Endodermal cell (in vitro differentiated cells): Measurements from ENCODE around the gene CRYZL1. TPM values are rescaled to one million over a fixed set of nuclear protein-coding genes. Genes with fewer than 3 reads are reported as not detected.
A peak's percentile ranks its signal among the peaks of the same experiment; 100 is the strongest.

Experiments used
- DNase-seq: peaks from one replicate; pipeline ENCODE4 v3.0.0-alpha.2; 2017
- H3K27ac ChIP-seq: 2 replicates; pipeline ENCODE4 v1.5.1; 2013; ENCODE audit warnings: mild to moderate bottlenecking, low read depth, low read length, moderate library complexity
- H3K27me3 ChIP-seq: 2 replicates; pipeline ENCODE4 v1.6.1; 2013; ENCODE audit warnings: mild to moderate bottlenecking, low read length, moderate library complexity; ENCODE audit not compliant: insufficient read depth, control insufficient read depth, poor library complexity, severe bottlenecking
- H3K36me3 ChIP-seq: 2 replicates; pipeline ENCODE4 v1.7.0; 2013; ENCODE audit warnings: mild to moderate bottlenecking, low read length, moderate library complexity; ENCODE audit not compliant: control insufficient read depth, insufficient read depth
- H3K4me1 ChIP-seq: one replicate; pipeline ENCODE4 v1.7.0; 2013; ENCODE audit warnings: low read length; ENCODE audit not compliant: control insufficient read depth, insufficient read depth
- H3K4me3 ChIP-seq: 2 replicates; pipeline ENCODE4 v1.5.1; 2013; ENCODE audit warnings: mild to moderate bottlenecking, low read length, moderate library complexity
- H3K9ac ChIP-seq: 2 replicates; pipeline ENCODE4 v1.6.1; 2013; ENCODE audit warnings: mild to moderate bottlenecking, low read length, moderate library complexity; ENCODE audit not compliant: poor library complexity, severe bottlenecking; ENCODE audit errors: extremely low read depth
- H3K9me3 ChIP-seq: 2 replicates; pipeline ENCODE4 v1.6.1; 2013; ENCODE audit warnings: mild to moderate bottlenecking, low read length, moderate library complexity; ENCODE audit not compliant: control insufficient read depth
- H3K27ac Mint-ChIP-seq: 2 replicates; pipeline ENCODE4 v1.8.0; 2020; ENCODE audit warnings: mixed read lengths
- H3K27me3 Mint-ChIP-seq: 2 replicates; pipeline ENCODE4 v1.8.0; 2021; ENCODE audit warnings: mild to moderate bottlenecking, mixed read lengths; ENCODE audit not compliant: insufficient read depth
- H3K36me3 Mint-ChIP-seq: 2 replicates; pipeline ENCODE4 v1.8.0; 2020; ENCODE audit warnings: low read depth, mixed read lengths
- H3K4me1 Mint-ChIP-seq: 2 replicates; pipeline ENCODE4 v1.8.0; 2020; ENCODE audit warnings: mixed read lengths
- H3K4me3 Mint-ChIP-seq: 2 replicates; pipeline ENCODE4 v1.8.0; 2020; ENCODE audit warnings: mild to moderate bottlenecking, moderate library complexity, mixed read lengths
- H3K9me3 Mint-ChIP-seq: 2 replicates; pipeline ENCODE4 v1.8.0; 2020; ENCODE audit warnings: mild to moderate bottlenecking, mixed read lengths
- CTCF ChIP-seq: fragments of 200-600 bp; sonication (generic); conservative IDR thresholded peaks from 2 replicates; pipeline ENCODE4 v1.5.0; 2021; ENCODE audit warnings: antibody characterized with exemption, mild to moderate bottlenecking
- WGBS, 2 experiments: methylation state at CpG; one replicate each; pipeline versions ENCODE4 v1.1.5 to v1.1.7; 2013; ENCODE audit warnings: missing lambda C conversion rate in 2 of 2, mixed read lengths in 1 of 2; ENCODE audit not compliant: insufficient coverage in 1 of 2, insufficient read length in 1 of 2; 5-methylcytosine and 5-hydroxymethylcytosine counted together
- long read RNA-seq, 4 experiments: library from polyadenylated mRNA in 2 of 4; library from RNA in 1 of 4; library from capped mRNA in 1 of 4; stranded (forward) in 3 of 4; unstranded in 1 of 4; transcript quantifications; one replicate each; pipeline ENCODE4 v2.0.0, GENCODE V29; 2020 to 2021; ENCODE audit warnings: inconsistent platforms in 1 of 4
- polyA plus RNA-seq, 2 experiments: library from polyadenylated mRNA; stranded (reverse); fragments of 50-300 nt; gene quantifications; one replicate each; pipeline ENCODE4 v1.2.3, GENCODE V29; 2013
- total RNA-seq, 2 donors: library from RNA; stranded (reverse); fragmentation: NEBNext Ultra II Directional in 1 of 2; extraction: Animal tissue kit (Norgen Biotek cat#: 25700) in 1 of 2; gene quantifications; 2 replicates in 1 of 2; 3 replicates in 1 of 2; pipeline ENCODE4 v1.2.1, GENCODE V29; 2021

Gene CRYZL1
- total RNA-seq: 10 to 100 TPM; 33.8 to 51.0 TPM
- 71.7 TPM for polyA plus RNA-seq (2013, experiment 1 of 2)
- 58.8 TPM for polyA plus RNA-seq (2013, experiment 2 of 2)
- long read RNA-seq, experiment 1, transcript CRYZL1-203 (13 exons, 1,482 nt): major isoform, 5 of 7 reads
- long read RNA-seq, experiment 1, partial matches to known transcripts: 0 of 7 reads
- long read RNA-seq, experiment 1, other reads (novel, unspliced or antisense): 2 of 7 reads
- long read RNA-seq, experiment 2, transcript CRYZL1-204 (13 exons, 1,617 nt): major isoform, 24 of 46 reads
- long read RNA-seq, experiment 2, transcript CRYZL1-209 (12 exons, 2,558 nt): minor isoform, 14 of 46 reads
- long read RNA-seq, experiment 2, partial matches to known transcripts: 0 of 46 reads
- long read RNA-seq, experiment 2, other reads (novel, unspliced or antisense): 3 of 46 reads
- long read RNA-seq, experiment 3, transcript CRYZL1-204 (13 exons, 1,617 nt): major isoform, 32 of 68 reads
- long read RNA-seq, experiment 3, partial matches to known transcripts: 3 of 68 reads
- long read RNA-seq, experiment 3, other reads (novel, unspliced or antisense): 28 of 68 reads
- long read RNA-seq, experiment 4, transcript CRYZL1-204 (13 exons, 1,617 nt): major isoform, 68 of 149 reads
- long read RNA-seq, experiment 4, transcript CRYZL1-203 (13 exons, 1,482 nt): minor isoform, 10 of 149 reads
- long read RNA-seq, experiment 4, transcript CRYZL1-209 (12 exons, 2,558 nt): minor isoform, 7 of 149 reads
- long read RNA-seq, experiment 4, partial matches to known transcripts: 26 of 149 reads
- long read RNA-seq, experiment 4, other reads (novel, unspliced or antisense): 38 of 149 reads

- TF ChIP-seq CTCF: no peak
- no peaks in the 10 kb centered on the region for H3K9me3 Mint-ChIP-seq
- H3K36me3 ChIP-seq: peaks cover 8% of the 10 kb centered on the region
- H3K4me3 Mint-ChIP-seq: peak within 1 kb of the TSS; percentile 88
- 0% methylated on average over 7 to 38 of the region's 38 CpGs for WGBS, 2 experiments
- H3K36me3 Mint-ChIP-seq: peaks cover 12% of the 10 kb centered on the region
- H3K4me1 ChIP-seq: peaks cover 8% of the 10 kb centered on the region
- peaks cover 21% of the 10 kb centered on the region for H3K4me1 Mint-ChIP-seq
- peak within 1 kb of the TSS; percentile 72 for H3K9ac ChIP-seq
- H3K9me3 ChIP-seq: no peaks in the 10 kb centered on the region
- H3K4me3 ChIP-seq: peak within 1 kb of the TSS; percentile 95
- peak within 1 kb of the TSS; percentile 90 for H3K27ac ChIP-seq
- H3K27me3 ChIP-seq: no peaks in the 10 kb centered on the region
- H3K27ac Mint-ChIP-seq: peak within 1 kb of the TSS; percentile 95
- peak; percentile 100 for DNase-seq
- H3K27me3 Mint-ChIP-seq: no peaks in the 10 kb centered on the region
Observed at GRCh38 chr21:33641352-33642026, at the start of gene CRYZL1. Gene CRYZL1, minus strand, starts transcription at chr21:33641741. Its CDS starts 10,190 bp downstream, at chr21:33631551.

GRCh38 chr21:33690874-33691273, 49.3 kb upstream of the CRYZL1 start:
- no peak for DNase-seq
- no peaks in the 10 kb centered on the region for H3K27me3 ChIP-seq
- peaks cover 8% of the 10 kb centered on the region for H3K4me1 ChIP-seq
- H3K27me3 Mint-ChIP-seq: no peaks in the 10 kb centered on the region
- no peak overlapping the region for H3K27ac ChIP-seq
- H3K27ac Mint-ChIP-seq: no peak overlapping the region
- H3K36me3 Mint-ChIP-seq: no peaks in the 10 kb centered on the region
- no peak overlapping the region for H3K9ac ChIP-seq
- H3K9me3 Mint-ChIP-seq: no peaks in the 10 kb centered on the region
- TF ChIP-seq CTCF: no peak
- no peak overlapping the region for H3K4me3 Mint-ChIP-seq
- no peak overlapping the region for H3K4me3 ChIP-seq
- H3K9me3 ChIP-seq: no peaks in the 10 kb centered on the region
- 43 to 85% methylated on average over 1 to 5 of the region's 5 CpGs for WGBS, 2 experiments
- no peaks in the 10 kb centered on the region for H3K36me3 ChIP-seq
- H3K4me1 Mint-ChIP-seq: peaks cover 43% of the 10 kb centered on the region

- Histone ChIP-seq H3K9me3 (no peaks in the 10 kb centered on the region), H3K4me1 (peaks cover 11% of the 10 kb centered on the region), H3K27ac (no peak overlapping the region), H3K9ac (no peak overlapping the region), H3K36me3 (no peaks in the 10 kb centered on the region), H3K27me3 (no peaks in the 10 kb centered on the region), H3K4me3 (no peak overlapping the region)
- DNase-seq: no peak
- H3K27me3 Mint-ChIP-seq: no peaks in the 10 kb centered on the region
- H3K4me3 Mint-ChIP-seq: no peak overlapping the region
- H3K4me1 Mint-ChIP-seq: peaks cover 58% of the 10 kb centered on the region
- H3K36me3 Mint-ChIP-seq: no peaks in the 10 kb centered on the region
- no peaks in the 10 kb centered on the region for H3K9me3 Mint-ChIP-seq
- H3K27ac Mint-ChIP-seq: no peak overlapping the region
- no peak for TF ChIP-seq CTCF
- 100% methylated on average over 1 of the region's 1 CpG; no CpG with 5 or more reads in 1 of the 2 experiments for WGBS, 2 experiments
Observed at GRCh38 chr21:33688353-33688752, 46.8 kb upstream of the CRYZL1 start.
